OCI-LY3 (cell line): ENCODE data around the gene BBS1.
A peak's percentile ranks its signal among the peaks of the same experiment; 100 is the strongest.

Experiments
- H2AFZ ChIP-seq: fragments of 200-600, 300-600 bp; shearing (Covaris generic); 2 replicates; pipeline ENCODE4 v1.6.0; 2014; ENCODE audit warnings: antibody characterized with exemption, low read depth, low read length
- H3K27ac ChIP-seq: fragments of 200-600, 300-600 bp; sonication (generic); 2 replicates; pipeline ENCODE4 v1.5.1; 2014; ENCODE audit warnings: mild to moderate bottlenecking, low read length, moderate library complexity, mixed read lengths
- H3K27me3 ChIP-seq: fragments of 200-600, 300-600 bp; sonication (generic); 2 replicates; pipeline ENCODE4 v1.6.1; 2014; ENCODE audit warnings: low read depth, low read length, mixed read lengths
- H3K36me3 ChIP-seq: fragments of 200-600, 300-600 bp; sonication (generic); replicated peaks from 2 replicates; pipeline ENCODE3; 2014; ENCODE audit warnings: low read depth, low read length, mixed read lengths
- H3K4me1 ChIP-seq: fragments of 300-600, 200-600 bp; sonication (generic); 2 replicates; pipeline ENCODE4 v1.6.1; 2014; ENCODE audit warnings: low read length, mixed read lengths
- H3K4me2 ChIP-seq: fragments of 200-600, 300-600 bp; sonication (generic); 2 replicates; pipeline ENCODE4 v1.6.1; 2014; ENCODE audit warnings: low read length, mixed read lengths
- H3K4me3 ChIP-seq: fragments of 300-600, 200-600 bp; sonication (generic); 2 replicates; pipeline ENCODE4 v1.5.1; 2014; ENCODE audit warnings: antibody characterized with exemption, mild to moderate bottlenecking, low read length, moderate library complexity
- H3K79me2 ChIP-seq: fragments of 300-600, 200-600 bp; shearing (Covaris generic); 2 replicates; pipeline ENCODE4 v1.6.1; 2014; ENCODE audit warnings: mild to moderate bottlenecking, low read length, mixed read lengths
- H3K9ac ChIP-seq: fragments of 300-600, 200-600 bp; shearing (Covaris generic); 2 replicates; pipeline ENCODE4 v1.6.0; 2014; ENCODE audit warnings: mild to moderate bottlenecking, low read length, moderate library complexity
- H3K9me3 ChIP-seq: fragments of 200-600, 300-600 bp; shearing (Covaris generic); 2 replicates; pipeline ENCODE4 v1.6.1; 2014; ENCODE audit warnings: low read length, mixed read lengths; ENCODE audit not compliant: insufficient read depth
- H4K20me1 ChIP-seq: fragments of 200-600, 300-600 bp; sonication (generic); 2 replicates; pipeline ENCODE4 v1.6.1; 2016; ENCODE audit warnings: low read length, mixed read lengths; ENCODE audit not compliant: insufficient read depth
- CTCF ChIP-seq: fragments of 200-600, 300-600 bp; sonication (generic); IDR thresholded peaks from 2 replicates; pipeline ENCODE4 v1.5.1; 2014; ENCODE audit warnings: antibody characterized with exemption, low read length, low read depth
- EZH2phosphoT487 ChIP-seq: fragments of 200-600 bp; shearing (Covaris generic); IDR thresholded peaks from 2 replicates; pipeline ENCODE4 v1.6.1; 2018; ENCODE audit warnings: antibody characterized with exemption, mixed run types, low read depth

BBS1 gene

GRCh38 chr11:66464916-66465315 lies 45.5 kb upstream of the BBS1 start:
- no peak overlapping the region for H3K27ac ChIP-seq
- TF ChIP-seq CTCF (no peak), EZH2phosphoT487 (no peak)
- H4K20me1 ChIP-seq, result no peaks in the 10 kb centered on the region
- H3K36me3 ChIP-seq, result no peaks in the 10 kb centered on the region
- no peak overlapping the region for H2AFZ ChIP-seq
- peak overlapping the region; percentile 89 for H3K4me2 ChIP-seq
- H3K9me3 ChIP-seq, result no peaks in the 10 kb centered on the region
- H3K9ac ChIP-seq, result 0 out of 2 replicates have a peak overlapping the region, but pooled peaks have one; percentile 71
- peak overlapping the region; percentile 86 for H3K4me3 ChIP-seq
- no peaks in the 10 kb centered on the region for H3K79me2 ChIP-seq
- no peaks in the 10 kb centered on the region for H3K27me3 ChIP-seq
- peaks cover 21% of the 10 kb centered on the region for H3K4me1 ChIP-seq

GRCh38 chr11:66465373-66466224 lies 44.8 kb upstream of the BBS1 start:
- no peaks in the 10 kb centered on the region for H3K27me3 ChIP-seq
- H3K4me1 ChIP-seq, result peaks cover 21% of the 10 kb centered on the region
- H3K9me3 ChIP-seq, result no peaks in the 10 kb centered on the region
- peak overlapping the region; percentile 71 for H3K9ac ChIP-seq
- H3K36me3 ChIP-seq, result no peaks in the 10 kb centered on the region
- H2AFZ ChIP-seq, result peak overlapping the region; percentile 73
- no peak for TF ChIP-seq EZH2phosphoT487
- TF ChIP-seq CTCF, result no peak
- no peaks in the 10 kb centered on the region for H3K79me2 ChIP-seq
- peak overlapping the region; percentile 86 for H3K4me3 ChIP-seq
- H4K20me1 ChIP-seq, result no peaks in the 10 kb centered on the region
- H3K4me2 ChIP-seq, result peak overlapping the region; percentile 89
- H3K27ac ChIP-seq, result peak overlapping the region; percentile 21; the same call in 1 of the 2 replicates

GRCh38 chr11:66466225-66467033 lies 44.0 kb upstream of the BBS1 start, which contains the start of gene PELI3:
Gene PELI3 (plus strand): TSS chr11:66466905. CDS start chr11:66468129, 1,224 bp downstream.
- H2AFZ ChIP-seq, result peak within 1 kb of the TSS; percentile 73
- peak within 1 kb of the TSS; percentile 21 for H3K27ac ChIP-seq

More at GRCh38 chr11:66466225-66467033, 44.0 kb upstream of the BBS1 start, which contains the start of gene PELI3:
- peak within 1 kb of the TSS; percentile 89 for H3K4me2 ChIP-seq
- H3K4me1 ChIP-seq, result peaks cover 21% of the 10 kb centered on the region
- no peaks in the 10 kb centered on the region for H4K20me1 ChIP-seq
- no peaks in the 10 kb centered on the region for H3K9me3 ChIP-seq
- no peaks in the 10 kb centered on the region for H3K36me3 ChIP-seq
- peak within 1 kb of the TSS; percentile 71 for H3K9ac ChIP-seq
- peak within 1 kb of the TSS; percentile 86 for H3K4me3 ChIP-seq
- H3K79me2 ChIP-seq, result no peaks in the 10 kb centered on the region
- TF ChIP-seq EZH2phosphoT487 (no peak), CTCF (no peak)
- no peaks in the 10 kb centered on the region for H3K27me3 ChIP-seq
